Right ventricle myocardium superior (tissue), 1 donor: Measurements from ENCODE around the gene INHA. TPM values are rescaled to one million over a fixed set of nuclear protein-coding genes. Genes with fewer than 3 reads are reported as not detected.

Source experiments
- ATAC-seq: fragments of 200-7000 bp; cut with Tn5 transposase; one replicate; pipeline ENCODE4 v1.9.1; 2020; ENCODE audit warnings: mild to moderate bottlenecking; ENCODE audit not compliant: poor library complexity
- DNase-seq: peaks from one replicate; pipeline ENCODE4 v3.0.0-alpha.2; 2020
- intact Hi-C: fragments of 100-400 bp; cut with DNase I; formaldehyde crosslinking; loops from one replicate; pipeline ENCODE4 v1.11.2; 2022
- total RNA-seq: library from RNA; stranded (reverse); fragmentation: NEBNext Ultra II Directional; extraction: Animal tissue kit (Norgen Biotek cat#: 25700); gene quantifications from one replicate; pipeline ENCODE4 v1.2.1, GENCODE V29; 2021
- donor health status: DM: no; HTN: yes; CAD: no; lungs with severe emphysema.

INHA gene
- total RNA-seq, 1 donor from 2014 or later, result 2.6 TPM

DNA sequence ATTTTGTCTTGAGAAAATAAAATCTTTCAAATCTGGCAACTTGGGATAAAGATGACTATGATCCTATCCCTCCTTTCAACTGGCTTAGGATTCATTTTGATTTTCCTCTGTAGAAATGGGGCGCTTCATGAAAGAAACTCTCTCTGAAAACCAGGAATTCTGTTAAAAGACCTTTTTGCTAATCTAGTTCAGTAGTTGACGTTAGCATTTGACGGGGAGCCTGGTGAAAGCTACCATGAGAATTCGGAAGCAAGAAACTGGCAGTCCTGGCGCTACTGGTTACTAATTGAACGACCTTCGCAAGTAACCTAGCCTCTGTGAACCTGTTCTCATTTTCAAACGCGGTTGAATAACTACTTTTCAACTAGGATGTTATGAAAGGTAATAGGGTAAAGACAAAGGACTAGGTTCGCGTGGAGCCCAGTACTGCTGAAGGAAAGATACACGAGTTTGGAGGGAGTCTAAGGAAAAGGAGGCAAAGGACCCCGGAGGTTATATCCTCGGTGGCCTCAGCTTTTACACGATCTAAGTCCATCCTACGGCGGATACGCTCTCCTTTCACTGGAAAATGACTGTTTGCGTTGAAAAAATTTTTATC, 24.9 kb downstream of the INHA start:
- peak; percentile 13 for ATAC-seq
- intact Hi-C loops, result no loop called here
- DNase-seq, result no peak

DNA sequence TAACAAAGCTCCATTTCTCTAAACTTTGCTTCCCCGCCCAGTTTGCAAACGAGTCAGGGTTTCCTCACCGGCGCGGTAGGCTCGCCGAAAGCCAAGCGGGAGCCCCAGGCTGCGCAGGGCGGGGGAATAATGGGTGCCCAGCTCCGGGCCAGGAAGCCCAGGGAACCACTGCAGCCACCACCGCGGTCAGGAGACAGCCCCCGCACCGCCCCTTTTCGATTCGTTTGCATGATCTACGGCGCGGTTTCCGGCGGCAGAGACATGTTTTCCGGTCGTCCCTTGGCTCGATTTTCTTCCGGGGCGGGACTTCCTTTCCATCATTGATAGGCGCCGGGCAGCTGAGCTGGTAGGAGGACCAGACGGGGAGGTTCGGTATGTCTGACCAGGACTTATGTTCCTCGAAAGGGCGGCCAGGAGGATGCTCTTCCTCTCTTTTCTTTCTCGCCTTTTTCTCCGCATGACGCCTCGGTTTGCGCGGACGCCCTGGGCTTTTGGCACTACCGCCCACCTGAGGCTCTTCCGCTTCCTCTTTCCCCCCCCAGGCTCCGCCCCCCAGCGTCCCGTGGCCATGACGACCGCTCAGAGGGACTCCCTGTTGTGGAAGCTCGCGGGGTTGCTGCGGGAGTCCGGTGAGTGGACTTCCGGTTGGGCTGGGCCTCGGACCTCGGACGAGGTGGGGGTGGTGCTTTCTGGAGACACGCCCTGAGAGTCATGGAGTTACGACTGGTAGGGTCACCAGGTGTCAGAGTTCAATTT, 25.6 kb downstream of the INHA start, which contains the start of gene STK11IP:
Gene STK11IP (plus strand): TSS at position 306 of the 756 bp plus-strand sequence. CDS start 263 bp downstream, at position 569.
- peak; percentile 98 for ATAC-seq
- intact Hi-C loops, result no loop called here
- DNase-seq, result peak; percentile 97

DNA sequence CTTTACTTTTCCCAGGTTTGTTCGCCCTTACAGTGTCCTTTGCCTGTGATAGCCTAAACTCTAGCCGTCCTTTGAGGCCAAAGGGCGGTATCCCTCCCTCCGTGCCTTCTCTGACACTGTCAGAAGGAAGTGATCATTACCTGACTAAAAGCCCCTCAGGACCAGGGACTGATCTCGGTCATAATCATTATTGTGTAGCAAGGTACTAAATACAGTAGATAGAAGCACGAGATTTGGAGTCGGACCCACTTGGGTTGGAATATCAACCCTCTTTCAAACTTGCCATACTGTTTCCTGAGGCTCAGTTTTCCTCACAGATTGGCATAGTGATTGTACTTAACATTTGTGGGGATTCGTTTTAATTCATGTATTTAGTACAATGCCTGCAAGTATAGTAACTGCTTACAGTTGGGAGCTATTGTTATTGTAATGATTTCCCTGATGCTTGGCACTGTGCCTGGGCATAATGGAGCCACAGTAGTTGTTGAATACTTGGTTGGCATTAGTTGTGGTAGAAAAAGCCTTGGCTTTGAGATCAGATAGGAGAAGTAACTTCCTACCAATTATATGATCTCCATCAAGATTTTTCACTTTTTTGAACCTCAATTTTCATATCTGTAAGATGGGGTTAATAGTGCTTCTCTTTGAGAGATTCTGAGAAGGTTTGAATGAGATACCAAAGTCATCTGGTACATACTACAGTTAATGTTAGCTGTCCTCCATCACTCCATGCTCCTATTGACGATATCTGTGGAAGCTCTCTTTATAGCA, 26.4 kb downstream of the INHA start:
- DNase-seq (no peak), ATAC-seq (no peak)
- intact Hi-C loops, result no loop called here

DNA sequence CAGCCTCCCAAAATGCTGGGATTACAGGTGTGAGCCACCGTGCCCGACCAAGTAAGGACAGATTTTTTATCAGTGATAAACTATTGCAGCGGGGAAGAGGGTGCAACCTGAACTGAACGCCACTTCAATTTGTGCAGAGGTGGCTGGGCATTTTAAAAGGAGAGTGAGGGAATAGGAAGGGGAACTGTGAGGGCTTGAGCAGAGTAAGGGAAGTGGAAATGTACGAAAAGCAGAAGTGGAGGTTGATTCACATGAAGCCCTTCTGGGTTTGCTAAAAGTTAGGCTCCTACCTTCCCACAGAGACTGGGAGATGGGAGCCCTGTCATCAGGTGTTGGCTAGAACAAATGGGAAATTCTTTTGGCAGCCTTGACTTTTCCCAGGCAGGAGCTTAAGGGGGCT, 31.7 kb downstream of the INHA start:
- no peak for ATAC-seq
- no peak for DNase-seq
- intact Hi-C loops, result no loop called here

DNA sequence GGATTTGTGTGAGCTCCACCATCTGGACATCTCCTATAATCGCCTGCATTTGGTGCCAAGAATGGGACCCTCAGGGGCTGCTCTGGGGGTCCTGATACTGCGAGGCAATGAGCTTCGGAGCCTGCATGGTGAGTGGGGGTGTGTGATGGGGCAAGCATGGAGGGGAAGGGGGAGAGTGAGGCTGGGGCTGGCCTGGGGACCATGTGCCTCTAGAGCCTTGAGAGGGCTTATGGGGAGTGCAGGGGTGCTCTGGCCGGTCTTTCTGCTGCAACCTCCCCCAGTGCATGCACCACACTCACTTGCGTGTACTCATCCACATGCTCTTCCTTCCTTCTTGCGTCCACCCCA, 33.5 kb downstream of the INHA start:
- DNase-seq, result no peak
- intact Hi-C loops, result no loop called here
- no peak for ATAC-seq

DNA sequence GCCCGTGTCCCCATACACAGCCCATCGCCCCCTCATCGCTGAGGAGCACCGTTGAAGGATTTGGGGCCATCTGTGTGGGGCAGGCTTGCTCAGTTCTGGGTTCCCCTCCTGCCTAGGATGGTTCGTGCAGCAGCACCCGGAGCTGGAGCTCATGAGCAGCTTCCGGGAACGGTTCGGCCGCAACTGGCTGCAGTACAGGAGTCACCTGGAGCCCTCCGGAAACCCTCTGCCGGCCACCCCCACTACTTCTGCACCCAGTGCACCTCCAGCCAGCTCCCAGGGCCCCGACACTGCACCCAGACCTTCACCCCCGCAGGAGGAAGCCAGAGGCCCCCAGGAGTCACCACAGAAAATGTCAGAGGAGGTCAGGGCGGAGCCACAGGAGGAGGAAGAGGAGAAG, 35.8 kb downstream of the INHA start:
- intact Hi-C loops, result no loop called here
- ATAC-seq, result no peak
- DNase-seq, result no peak

DNA sequence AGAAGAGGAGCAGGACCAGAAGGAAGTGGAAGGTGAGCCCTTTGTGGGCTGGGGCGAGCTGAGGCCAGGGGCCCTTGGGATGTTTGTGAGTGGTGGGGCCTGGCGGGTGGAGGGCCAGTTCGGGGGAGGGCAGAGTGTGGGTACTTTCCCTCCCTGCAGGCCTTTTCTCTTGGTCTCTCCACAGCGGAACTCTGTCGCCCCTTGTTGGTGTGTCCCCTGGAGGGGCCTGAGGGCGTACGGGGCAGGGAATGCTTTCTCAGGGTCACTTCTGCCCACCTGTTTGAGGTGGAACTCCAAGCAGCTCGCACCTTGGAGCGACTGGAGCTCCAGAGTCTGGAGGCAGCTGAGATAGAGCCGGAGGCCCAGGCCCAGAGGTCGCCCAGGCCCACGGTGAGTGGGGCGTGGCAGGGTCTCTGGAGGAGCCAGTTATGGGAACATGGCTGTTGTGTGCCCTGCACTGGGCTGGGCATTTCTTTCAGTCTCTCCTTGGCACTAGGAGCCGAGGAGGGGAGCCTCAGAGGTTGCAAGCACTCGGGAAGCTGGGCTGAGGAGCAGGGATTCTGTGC, 36.4 kb downstream of the INHA start:
- intact Hi-C loops, result no loop called here
- DNase-seq, result no peak
- ATAC-seq, result no peak

DNA sequence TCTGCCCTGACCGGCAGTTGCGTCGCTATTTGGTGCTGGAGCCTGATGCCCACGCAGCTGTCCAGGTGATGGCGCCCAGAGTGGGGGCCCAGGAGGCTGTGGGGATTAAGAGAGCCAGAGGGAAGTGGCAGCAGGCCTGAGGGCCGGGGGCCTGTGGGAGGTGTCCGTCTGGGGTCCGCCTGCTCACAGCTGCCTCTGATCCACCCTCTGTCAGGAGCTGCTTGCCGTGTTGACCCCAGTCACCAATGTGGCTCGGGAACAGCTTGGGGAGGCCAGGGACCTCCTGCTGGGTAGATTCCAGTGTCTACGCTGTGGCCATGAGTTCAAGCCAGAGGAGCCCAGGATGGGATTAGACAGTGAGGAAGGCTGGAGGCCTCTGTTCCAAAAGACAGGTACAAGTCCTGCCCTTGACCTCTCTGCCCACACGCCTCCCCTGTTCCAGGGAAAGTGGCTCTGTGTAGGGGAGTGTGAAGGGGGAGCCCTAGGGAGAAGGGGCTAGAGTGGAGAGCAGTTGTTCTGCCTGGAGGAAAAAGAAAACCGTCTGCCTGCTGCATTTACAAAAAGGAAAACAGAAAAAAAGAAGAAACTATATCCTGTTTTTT, 37.1 kb downstream of the INHA start:
- DNase-seq (no peak), ATAC-seq (peak; percentile 44)
- intact Hi-C loops, result no loop called here

DNA sequence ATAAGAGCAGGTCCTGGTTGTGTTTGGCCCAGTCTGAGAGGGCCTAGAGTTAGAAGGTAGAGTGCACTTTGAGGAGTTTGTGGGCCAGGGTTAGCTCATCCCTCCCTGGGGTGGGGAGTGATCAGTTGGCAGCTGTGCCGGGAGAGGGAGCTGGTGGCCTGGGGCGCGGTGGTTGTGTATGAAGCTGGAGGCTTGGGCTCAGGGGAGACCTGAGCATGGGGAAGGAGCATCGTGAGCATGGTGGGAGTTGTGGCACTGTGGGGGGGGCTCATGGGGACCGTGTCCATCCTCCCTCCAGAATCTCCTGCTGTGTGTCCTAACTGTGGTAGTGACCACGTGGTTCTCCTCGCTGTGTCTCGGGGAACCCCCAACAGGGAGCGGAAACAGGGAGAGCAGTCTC, 39.2 kb downstream of the INHA start:
- no peak for DNase-seq
- ATAC-seq, result no peak
- intact Hi-C loops, result no loop called here

DNA sequence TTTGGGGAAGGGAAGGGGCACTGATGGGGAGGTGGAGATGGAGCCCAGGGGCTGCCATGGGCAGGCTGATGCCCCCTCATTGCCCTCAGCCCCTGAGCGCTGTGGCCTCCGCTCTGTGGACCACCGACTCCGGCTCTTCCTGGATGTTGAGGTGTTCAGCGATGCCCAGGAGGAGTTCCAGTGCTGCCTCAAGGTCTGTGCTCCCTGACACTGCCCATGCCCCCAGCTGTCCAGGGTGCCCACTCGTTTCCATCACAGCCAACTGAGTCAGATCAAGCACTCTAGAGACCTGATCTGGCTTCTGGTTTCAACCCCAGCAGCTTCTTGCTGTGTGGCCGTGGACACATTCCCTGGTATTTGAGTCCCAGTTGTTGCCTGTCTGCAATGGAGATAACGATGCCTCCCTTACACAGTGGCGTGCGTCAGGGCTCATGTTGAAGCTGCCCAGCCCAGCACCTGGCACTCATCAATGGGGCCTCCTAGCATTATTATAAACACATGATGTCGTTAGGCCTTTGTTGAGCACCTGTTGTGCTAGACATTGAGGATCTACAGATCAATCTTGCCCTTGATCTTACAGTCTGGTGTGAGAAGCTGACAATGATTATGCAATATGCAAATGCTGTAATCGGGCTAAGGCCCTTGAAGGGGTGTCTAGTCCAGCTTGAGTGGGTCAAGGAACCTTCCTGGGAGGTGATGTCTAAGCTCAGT, 39.9 kb downstream of the INHA start:
- intact Hi-C loops, result no loop called here
- ATAC-seq (no peak), DNase-seq (no peak)

DNA sequence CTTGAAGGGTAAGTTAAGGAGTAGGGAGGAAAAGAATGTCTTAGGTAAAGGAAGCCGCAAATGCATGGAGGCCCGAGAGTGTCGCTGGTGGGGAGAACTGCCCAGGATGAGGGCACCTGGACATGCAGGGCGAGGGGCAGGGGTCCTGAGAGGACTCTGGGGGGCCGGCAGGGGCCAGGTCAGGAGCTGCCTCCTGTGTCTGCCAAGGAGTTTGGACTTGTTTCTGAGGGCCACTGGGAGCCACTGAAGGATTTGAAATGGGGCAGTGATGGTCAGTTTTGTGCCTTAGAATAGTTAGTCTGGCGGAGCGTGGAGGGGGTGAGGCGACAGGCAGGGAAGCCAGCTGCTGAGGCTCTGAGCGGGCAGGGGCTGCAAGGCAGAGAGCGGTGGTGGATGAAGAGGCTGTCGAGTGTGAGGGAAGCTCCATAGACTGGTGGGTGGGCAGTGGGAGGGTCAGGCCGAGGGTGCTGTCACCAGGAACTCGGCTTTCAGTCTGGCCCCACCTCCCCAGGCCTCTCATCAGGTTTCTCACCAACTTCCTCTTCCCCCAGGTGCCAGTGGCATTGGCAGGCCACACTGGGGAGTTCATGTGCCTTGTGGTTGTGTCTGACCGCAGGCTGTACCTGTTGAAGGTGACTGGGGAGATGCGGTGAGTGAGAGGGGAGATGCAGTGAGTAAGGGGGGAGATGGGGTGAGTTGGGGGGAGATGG, 40.6 kb downstream of the INHA start:
- intact Hi-C loops, result no loop called here
- no peak for DNase-seq

DNA sequence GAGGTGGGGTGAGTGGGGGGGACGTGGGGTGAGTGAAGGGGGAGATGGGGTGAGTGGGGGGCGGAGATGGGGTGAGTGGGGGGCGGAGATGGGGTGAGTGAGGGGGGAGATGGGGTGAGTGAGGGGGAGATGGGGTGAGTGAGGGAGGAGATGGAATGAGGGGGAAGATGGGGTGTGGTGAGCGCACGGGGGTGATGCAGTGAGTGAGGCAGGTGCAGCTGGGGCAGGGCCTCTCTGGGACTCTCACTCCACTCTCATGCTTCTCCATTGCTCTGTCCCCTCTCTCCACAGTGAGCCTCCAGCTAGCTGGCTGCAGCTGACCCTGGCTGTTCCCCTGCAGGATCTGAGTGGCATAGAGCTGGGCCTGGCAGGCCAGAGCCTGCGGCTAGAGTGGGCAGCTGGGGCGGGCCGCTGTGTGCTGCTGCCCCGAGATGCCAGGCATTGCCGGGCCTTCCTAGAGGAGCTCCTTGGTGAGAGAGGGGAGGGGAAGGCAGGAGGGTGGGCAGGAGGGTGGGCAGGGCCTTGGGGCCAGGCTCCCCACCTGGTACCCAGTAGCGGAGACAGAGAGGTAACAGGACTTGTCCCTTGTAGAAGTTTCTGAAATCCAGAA, 41.5 kb downstream of the INHA start:
- no peak for DNase-seq
- intact Hi-C loops, result no loop called here
- no peak for ATAC-seq

More for the DNA sequence above, 40.6 kb downstream of the INHA start:
- ATAC-seq, result no peak

DNA sequence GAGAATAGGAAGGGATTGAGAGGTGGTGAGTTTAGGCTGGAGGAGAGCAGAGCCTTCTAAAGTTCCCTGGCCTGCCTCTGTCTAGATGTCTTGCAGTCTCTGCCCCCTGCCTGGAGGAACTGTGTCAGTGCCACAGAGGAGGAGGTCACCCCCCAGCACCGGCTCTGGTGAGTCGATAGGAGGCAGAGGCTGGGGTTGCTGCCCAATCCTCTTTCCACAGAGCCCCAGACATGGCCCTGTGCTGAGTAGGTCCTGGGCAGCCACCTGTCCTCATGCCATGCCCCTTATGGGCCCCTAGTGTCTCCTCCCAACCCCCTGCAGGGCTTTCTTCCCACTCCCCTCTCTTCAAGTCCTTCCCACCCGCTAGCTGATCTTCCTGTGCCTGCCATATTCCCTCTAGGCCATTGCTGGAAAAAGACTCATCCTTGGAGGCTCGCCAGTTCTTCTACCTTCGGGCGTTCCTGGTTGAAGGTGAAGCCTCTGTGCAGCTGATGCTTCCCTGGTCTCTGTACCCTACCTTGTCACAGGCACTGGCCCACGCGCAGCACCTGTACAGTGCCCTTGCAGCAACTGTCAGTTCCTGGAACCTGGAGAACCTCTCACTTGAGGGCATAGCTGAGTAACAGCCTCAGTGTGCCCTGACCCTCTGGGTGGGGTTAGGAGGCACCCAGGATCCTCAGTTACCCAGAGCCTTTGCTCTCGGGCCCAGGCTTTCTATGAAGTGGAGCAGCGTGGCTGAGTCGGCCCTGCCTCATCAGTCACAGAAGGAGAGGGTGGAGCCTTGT, 42.2 kb downstream of the INHA start:
- intact Hi-C loops, result no loop called here
- DNase-seq (no peak), ATAC-seq (no peak)

DNA sequence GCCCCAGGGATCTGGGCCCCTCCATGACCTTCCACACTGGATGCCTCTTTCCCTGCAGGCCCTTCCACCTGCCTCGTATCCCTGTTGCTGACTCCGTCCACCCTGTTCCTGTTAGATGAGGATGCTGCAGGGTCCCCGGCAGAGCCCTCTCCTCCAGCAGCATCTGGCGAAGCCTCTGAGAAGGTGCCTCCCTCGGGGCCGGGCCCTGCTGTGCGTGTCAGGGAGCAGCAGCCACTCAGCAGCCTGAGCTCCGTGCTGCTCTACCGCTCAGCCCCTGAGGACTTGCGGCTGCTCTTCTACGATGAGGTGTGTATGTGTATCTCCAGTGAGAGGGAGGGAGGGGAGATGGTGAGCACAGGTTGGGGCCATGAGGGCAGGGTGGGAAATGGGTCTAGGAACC, 42.9 kb downstream of the INHA start:
- ATAC-seq (no peak), DNase-seq (no peak)
- intact Hi-C loops, result no loop called here

DNA sequence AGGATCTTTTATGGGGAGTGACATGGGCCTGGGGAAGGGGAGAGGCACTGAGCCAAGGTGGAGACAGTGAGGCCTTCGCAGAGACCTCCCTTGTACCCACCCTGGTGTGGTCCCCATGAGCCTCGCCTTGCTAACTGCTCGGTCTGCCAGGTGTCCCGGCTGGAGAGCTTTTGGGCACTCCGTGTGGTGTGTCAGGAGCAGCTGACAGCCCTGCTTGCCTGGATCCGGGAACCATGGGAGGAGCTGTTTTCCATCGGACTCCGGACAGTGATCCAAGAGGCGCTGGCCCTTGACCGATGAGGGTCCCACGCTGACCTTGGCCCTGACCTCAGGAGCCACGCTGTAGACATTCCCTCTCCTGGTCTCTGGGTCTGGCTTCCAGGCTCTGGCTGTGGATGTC, 43.8 kb downstream of the INHA start:
- ATAC-seq, result peak; percentile 59
- DNase-seq, result no peak
- intact Hi-C loops, result no loop called here

DNA sequence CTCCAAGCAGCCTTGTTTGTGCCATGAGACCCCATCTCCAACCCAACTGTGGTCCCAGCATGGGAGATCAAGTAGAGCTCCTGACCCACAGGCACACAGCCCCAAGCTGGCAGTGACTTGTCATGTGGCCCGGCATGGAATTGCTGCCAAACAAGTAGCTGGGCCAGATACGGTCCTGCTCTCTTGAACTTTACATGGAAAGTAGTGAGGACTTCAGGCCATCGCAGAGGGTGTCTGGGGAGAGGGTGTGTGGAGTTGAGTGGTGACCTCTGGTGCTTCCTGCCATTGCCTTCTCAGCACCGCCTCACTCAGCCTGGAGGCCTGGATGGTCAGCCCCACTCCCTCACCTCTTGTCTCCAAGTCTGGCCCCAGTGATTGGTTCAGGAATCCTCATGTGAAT, 44.4 kb downstream of the INHA start:
- peak; percentile 77 for ATAC-seq
- intact Hi-C loops, result no loop called here
- DNase-seq, result peak; percentile 61

DNA sequence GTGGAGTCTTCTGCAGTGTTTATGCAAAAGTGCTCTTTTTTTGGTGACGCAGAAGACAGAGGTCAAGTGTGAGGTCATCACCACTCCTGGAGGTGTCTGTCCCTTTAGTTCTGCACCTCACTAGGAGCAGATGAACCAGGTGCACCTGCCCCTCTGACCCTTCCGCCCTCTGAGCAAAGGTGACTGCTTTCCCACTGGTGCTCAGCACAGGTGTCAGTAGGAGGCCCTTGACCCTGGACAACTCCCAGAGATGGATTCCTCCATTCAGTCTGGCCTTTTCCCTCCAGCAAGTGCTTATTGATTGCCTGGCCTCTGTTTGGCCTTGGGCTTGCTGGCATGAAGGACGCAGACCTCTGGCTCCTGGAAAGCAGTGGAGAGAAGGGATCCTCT, 46.6 kb downstream of the INHA start:
- DNase-seq (no peak), ATAC-seq (no peak)
- intact Hi-C loops, result no loop called here
